ENCODE measurements around the gene ZXDB.

DNA sequence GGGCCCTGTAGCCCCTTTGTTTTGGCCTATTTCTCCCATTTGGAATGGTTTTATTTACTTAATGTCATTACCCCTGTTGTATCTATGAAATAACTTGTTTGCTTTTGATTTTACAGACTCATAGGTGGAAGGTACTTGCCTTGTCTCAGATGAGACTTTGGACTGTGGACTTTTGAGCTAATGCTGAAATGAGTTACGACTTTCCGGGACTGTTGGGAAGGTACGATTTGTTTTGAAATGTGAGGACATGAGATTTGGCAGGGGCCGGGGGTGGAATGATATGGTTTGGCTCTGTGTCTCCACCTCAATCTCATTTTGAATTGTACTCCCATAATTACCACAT lies 48.8 kb downstream of the ZXDB start:
- TF ChIP-seq, protein P1, sequence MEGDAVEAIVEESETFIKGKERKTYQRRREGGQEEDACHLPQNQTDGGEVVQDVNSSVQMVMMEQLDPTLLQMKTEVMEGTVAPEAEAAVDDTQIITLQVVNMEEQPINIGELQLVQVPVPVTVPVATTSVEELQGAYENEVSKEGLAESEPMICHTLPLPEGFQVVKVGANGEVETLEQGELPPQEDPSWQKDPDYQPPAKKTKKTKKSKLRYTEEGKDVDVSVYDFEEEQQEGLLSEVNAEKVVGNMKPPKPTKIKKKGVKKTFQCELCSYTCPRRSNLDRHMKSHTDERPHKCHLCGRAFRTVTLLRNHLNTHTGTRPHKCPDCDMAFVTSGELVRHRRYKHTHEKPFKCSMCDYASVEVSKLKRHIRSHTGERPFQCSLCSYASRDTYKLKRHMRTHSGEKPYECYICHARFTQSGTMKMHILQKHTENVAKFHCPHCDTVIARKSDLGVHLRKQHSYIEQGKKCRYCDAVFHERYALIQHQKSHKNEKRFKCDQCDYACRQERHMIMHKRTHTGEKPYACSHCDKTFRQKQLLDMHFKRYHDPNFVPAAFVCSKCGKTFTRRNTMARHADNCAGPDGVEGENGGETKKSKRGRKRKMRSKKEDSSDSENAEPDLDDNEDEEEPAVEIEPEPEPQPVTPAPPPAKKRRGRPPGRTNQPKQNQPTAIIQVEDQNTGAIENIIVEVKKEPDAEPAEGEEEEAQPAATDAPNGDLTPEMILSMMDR (conservative IDR thresholded peaks at IDR 0.05; ENCODE audit: low read length), result no peak
- TF ChIP-seq EZH2phosphoT487 (IDR thresholded peaks at IDR 0.05; ENCODE audit: borderline replicate concordance), result no peak
